Measurements from ENCODE around the gene UBE2J2. TPM values are rescaled to one million over a fixed set of nuclear protein-coding genes. Genes with fewer than 3 reads are reported as not detected.

UBE2J2 gene
- total and polyA plus RNA-seq, 2 experiments from 2014 or later, result 47.1 to 70.2 TPM

- Mint-ChIP-seq H3K4me3 (peak overlapping the region; percentile 78; the same call in 2 of the 3 replicates), H3K27ac (no peak overlapping the region), H3K9me3 (no peaks in the 10 kb centered on the region), H3K4me1 (peaks cover 19% of the 10 kb centered on the region; the same call in 2 of the 3 replicates), H3K27me3 (ENCODE audit: insufficient read depth, low read depth, poor library complexity) (peaks cover 21% of the 10 kb centered on the region), H3K36me3 (ENCODE audit: low read depth) (peaks cover 26% of the 10 kb centered on the region)
- Histone ChIP-seq H3K27me3 (ENCODE audit: insufficient read depth) (no peaks in the 10 kb centered on the region), H3F3A (replicated peaks; ENCODE audit: low read depth) (peaks cover 16% of the 10 kb centered on the region), H4K20me1 (replicated peaks; ENCODE audit: insufficient read depth) (peaks cover 6% of the 10 kb centered on the region; the same call in 1 of the 2 replicates), H3K4me1 (ENCODE audit: insufficient read depth) (peaks cover 4% of the 10 kb centered on the region; the same call in 1 of the 2 replicates), H3K79me2 (replicated peaks; ENCODE audit: insufficient read depth) (peaks cover 5% of the 10 kb centered on the region; the same call in 1 of the 2 replicates), H2AFZ (no peak overlapping the region), H3K27ac (ENCODE audit: low read depth) (no peak overlapping the region), H3K9me2 (ENCODE audit: insufficient read depth) (no peaks in the 10 kb centered on the region), H3K36me3 (ENCODE audit: insufficient read depth) (peaks cover 8% of the 10 kb centered on the region; the same call in 1 of the 2 replicates), H3K4me3 (peak overlapping the region; percentile 90; the same call in 1 of the 2 replicates), H3K4me2 (peak overlapping the region; percentile 90; the same call in 1 of the 2 replicates)
- ATAC-seq (no peak), DNase-seq (ENCODE audit: low spot score) (no peak)
- TF ChIP-seq ZNF331 (CRISPR knock-in tag; IDR thresholded peaks at IDR 0.05; ENCODE audit: low read depth), result no peak
- TF ChIP-seq, protein P1, sequence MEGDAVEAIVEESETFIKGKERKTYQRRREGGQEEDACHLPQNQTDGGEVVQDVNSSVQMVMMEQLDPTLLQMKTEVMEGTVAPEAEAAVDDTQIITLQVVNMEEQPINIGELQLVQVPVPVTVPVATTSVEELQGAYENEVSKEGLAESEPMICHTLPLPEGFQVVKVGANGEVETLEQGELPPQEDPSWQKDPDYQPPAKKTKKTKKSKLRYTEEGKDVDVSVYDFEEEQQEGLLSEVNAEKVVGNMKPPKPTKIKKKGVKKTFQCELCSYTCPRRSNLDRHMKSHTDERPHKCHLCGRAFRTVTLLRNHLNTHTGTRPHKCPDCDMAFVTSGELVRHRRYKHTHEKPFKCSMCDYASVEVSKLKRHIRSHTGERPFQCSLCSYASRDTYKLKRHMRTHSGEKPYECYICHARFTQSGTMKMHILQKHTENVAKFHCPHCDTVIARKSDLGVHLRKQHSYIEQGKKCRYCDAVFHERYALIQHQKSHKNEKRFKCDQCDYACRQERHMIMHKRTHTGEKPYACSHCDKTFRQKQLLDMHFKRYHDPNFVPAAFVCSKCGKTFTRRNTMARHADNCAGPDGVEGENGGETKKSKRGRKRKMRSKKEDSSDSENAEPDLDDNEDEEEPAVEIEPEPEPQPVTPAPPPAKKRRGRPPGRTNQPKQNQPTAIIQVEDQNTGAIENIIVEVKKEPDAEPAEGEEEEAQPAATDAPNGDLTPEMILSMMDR (conservative IDR thresholded peaks at IDR 0.05; ENCODE audit: low read depth in 2 of 2), result no peak
- no peak for TF ChIP-seq EZH2phosphoT487 (IDR thresholded peaks at IDR 0.05; ENCODE audit: unreplicated experiment)
- TF ChIP-seq, protein P2, sequence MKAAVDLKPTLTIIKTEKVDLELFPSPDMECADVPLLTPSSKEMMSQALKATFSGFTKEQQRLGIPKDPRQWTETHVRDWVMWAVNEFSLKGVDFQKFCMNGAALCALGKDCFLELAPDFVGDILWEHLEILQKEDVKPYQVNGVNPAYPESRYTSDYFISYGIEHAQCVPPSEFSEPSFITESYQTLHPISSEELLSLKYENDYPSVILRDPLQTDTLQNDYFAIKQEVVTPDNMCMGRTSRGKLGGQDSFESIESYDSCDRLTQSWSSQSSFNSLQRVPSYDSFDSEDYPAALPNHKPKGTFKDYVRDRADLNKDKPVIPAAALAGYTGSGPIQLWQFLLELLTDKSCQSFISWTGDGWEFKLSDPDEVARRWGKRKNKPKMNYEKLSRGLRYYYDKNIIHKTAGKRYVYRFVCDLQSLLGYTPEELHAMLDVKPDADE (IDR thresholded peaks at IDR 0.05), result no peak
- TF ChIP-seq ZNF114 (CRISPR knock-in tag; IDR thresholded peaks at IDR 0.05), result no peak
- no peak for TF ChIP-seq POLR2AphosphoS5 (IDR thresholded peaks at IDR 0.05; ENCODE audit: low read depth)
- no peak for TF ChIP-seq ZNF462 (CRISPR knock-in tag; IDR thresholded peaks at IDR 0.05)
- no peak for TF ChIP-seq CREB1 (CRISPR knock-in tag; IDR thresholded peaks at IDR 0.05; ENCODE audit: low read depth)
- TF ChIP-seq JUNB (IDR thresholded peaks at IDR 0.05; ENCODE audit: unreplicated experiment), result no peak
- no peak for TF ChIP-seq EZH2 (IDR thresholded peaks at IDR 0.05; ENCODE audit: low read depth, unreplicated experiment)
- no peak for TF ChIP-seq STAT1 (IDR thresholded peaks at IDR 0.05; ENCODE audit: unreplicated experiment)
- TF ChIP-seq, protein P3, sequence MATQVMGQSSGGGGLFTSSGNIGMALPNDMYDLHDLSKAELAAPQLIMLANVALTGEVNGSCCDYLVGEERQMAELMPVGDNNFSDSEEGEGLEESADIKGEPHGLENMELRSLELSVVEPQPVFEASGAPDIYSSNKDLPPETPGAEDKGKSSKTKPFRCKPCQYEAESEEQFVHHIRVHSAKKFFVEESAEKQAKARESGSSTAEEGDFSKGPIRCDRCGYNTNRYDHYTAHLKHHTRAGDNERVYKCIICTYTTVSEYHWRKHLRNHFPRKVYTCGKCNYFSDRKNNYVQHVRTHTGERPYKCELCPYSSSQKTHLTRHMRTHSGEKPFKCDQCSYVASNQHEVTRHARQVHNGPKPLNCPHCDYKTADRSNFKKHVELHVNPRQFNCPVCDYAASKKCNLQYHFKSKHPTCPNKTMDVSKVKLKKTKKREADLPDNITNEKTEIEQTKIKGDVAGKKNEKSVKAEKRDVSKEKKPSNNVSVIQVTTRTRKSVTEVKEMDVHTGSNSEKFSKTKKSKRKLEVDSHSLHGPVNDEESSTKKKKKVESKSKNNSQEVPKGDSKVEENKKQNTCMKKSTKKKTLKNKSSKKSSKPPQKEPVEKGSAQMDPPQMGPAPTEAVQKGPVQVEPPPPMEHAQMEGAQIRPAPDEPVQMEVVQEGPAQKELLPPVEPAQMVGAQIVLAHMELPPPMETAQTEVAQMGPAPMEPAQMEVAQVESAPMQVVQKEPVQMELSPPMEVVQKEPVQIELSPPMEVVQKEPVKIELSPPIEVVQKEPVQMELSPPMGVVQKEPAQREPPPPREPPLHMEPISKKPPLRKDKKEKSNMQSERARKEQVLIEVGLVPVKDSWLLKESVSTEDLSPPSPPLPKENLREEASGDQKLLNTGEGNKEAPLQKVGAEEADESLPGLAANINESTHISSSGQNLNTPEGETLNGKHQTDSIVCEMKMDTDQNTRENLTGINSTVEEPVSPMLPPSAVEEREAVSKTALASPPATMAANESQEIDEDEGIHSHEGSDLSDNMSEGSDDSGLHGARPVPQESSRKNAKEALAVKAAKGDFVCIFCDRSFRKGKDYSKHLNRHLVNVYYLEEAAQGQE (IDR thresholded peaks at IDR 0.05; ENCODE audit: unreplicated experiment), result no peak
- no peak for TF ChIP-seq NANOG (IDR thresholded peaks at IDR 0.05; ENCODE audit: borderline replicate concordance)
These were observed 36.4 kb upstream of the UBE2J2 start for GRCh38 chr1:1310109-1310385.

Data from GM23338 (cell line).